ENCODE results near the gene LAMA3.

DNA sequence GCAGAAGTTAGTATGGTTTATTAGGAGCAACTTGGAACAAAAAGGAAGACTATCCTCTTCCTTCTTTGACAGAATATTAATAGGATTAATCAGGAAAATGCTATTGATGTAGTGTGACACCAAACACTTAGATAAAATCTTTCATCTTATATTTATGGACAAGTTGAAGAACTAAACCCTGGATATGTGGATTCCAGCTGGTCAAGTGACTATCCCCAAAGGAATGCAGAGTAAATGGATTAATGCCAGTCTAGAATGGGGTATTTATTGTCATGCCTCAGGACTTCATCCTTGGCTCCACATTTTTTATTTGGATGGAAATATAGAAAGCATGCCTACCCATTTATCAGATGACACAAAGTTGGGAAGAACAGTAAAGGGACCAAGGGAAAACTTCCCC, 201.3 kb downstream of the LAMA3 start:
- TF ChIP-seq, protein P1, sequence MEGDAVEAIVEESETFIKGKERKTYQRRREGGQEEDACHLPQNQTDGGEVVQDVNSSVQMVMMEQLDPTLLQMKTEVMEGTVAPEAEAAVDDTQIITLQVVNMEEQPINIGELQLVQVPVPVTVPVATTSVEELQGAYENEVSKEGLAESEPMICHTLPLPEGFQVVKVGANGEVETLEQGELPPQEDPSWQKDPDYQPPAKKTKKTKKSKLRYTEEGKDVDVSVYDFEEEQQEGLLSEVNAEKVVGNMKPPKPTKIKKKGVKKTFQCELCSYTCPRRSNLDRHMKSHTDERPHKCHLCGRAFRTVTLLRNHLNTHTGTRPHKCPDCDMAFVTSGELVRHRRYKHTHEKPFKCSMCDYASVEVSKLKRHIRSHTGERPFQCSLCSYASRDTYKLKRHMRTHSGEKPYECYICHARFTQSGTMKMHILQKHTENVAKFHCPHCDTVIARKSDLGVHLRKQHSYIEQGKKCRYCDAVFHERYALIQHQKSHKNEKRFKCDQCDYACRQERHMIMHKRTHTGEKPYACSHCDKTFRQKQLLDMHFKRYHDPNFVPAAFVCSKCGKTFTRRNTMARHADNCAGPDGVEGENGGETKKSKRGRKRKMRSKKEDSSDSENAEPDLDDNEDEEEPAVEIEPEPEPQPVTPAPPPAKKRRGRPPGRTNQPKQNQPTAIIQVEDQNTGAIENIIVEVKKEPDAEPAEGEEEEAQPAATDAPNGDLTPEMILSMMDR (IDR thresholded peaks at IDR 0.05; ENCODE audit: extremely low read depth in 1 of 2, insufficient read depth in 1 of 2, low read depth in 1 of 2, low read length in 2 of 2) = no peak
- TF ChIP-seq POLR2A (IDR thresholded peaks at IDR 0.05; ENCODE audit: low read depth, low read length) (no peak), POLR2AphosphoS5 (IDR thresholded peaks at IDR 0.05; ENCODE audit: insufficient read depth, low read depth, low read length) (no peak), MYC (IDR thresholded peaks at IDR 0.05; ENCODE audit: low read depth, low read length) (no peak)
- TF ChIP-seq, protein P2, sequence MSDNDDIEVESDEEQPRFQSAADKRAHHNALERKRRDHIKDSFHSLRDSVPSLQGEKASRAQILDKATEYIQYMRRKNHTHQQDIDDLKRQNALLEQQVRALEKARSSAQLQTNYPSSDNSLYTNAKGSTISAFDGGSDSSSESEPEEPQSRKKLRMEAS (IDR thresholded peaks at IDR 0.05; ENCODE audit: insufficient read depth, insufficient read length) = no peak

Measured in endothelial cell of umbilical vein (primary cell).